ENCODE results near the gene KLHL29.

DNA sequence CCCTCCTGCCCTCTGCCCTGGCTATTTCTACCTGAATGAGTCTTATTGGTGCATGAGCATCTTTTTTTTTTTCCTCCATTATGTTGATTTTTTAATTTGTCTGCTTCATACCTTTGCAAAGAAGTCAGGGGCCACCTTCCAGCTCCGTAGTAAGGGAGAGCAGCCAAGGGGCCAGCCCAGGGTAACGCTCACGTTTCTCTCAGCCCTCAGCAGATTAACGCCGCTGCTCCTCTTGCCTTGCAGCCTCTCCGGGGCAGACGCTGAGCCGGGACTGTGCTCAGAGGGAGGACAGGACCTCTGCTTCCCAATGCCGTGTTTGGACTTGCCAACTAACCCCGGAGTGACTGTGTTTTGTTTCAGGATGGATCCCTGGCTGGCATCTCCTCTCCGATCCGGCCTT is 300.2 kb downstream of the KLHL29 start:
- TF ChIP-seq, protein P1, sequence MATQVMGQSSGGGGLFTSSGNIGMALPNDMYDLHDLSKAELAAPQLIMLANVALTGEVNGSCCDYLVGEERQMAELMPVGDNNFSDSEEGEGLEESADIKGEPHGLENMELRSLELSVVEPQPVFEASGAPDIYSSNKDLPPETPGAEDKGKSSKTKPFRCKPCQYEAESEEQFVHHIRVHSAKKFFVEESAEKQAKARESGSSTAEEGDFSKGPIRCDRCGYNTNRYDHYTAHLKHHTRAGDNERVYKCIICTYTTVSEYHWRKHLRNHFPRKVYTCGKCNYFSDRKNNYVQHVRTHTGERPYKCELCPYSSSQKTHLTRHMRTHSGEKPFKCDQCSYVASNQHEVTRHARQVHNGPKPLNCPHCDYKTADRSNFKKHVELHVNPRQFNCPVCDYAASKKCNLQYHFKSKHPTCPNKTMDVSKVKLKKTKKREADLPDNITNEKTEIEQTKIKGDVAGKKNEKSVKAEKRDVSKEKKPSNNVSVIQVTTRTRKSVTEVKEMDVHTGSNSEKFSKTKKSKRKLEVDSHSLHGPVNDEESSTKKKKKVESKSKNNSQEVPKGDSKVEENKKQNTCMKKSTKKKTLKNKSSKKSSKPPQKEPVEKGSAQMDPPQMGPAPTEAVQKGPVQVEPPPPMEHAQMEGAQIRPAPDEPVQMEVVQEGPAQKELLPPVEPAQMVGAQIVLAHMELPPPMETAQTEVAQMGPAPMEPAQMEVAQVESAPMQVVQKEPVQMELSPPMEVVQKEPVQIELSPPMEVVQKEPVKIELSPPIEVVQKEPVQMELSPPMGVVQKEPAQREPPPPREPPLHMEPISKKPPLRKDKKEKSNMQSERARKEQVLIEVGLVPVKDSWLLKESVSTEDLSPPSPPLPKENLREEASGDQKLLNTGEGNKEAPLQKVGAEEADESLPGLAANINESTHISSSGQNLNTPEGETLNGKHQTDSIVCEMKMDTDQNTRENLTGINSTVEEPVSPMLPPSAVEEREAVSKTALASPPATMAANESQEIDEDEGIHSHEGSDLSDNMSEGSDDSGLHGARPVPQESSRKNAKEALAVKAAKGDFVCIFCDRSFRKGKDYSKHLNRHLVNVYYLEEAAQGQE (IDR thresholded peaks at IDR 0.05; ENCODE audit: insufficient read depth in 1 of 2, low read depth in 2 of 2, low read length in 2 of 2), result no peak
- TF ChIP-seq POLR2AphosphoS5 (IDR thresholded peaks at IDR 0.05; ENCODE audit: low read depth, low read length) (no peak), SIN3A (IDR thresholded peaks at IDR 0.05; ENCODE audit: borderline replicate concordance, insufficient read depth, low read length) (no peak), TAF1 (IDR thresholded peaks at IDR 0.05; ENCODE audit: borderline replicate concordance, insufficient read depth, low read length) (no peak), FOXP2 (optimal IDR thresholded peaks at IDR 0.05; ENCODE audit: borderline replicate concordance, extremely low read depth, extremely low read length, insufficient read depth) (no peak)
